ENCODE measurements around the gene MESD.

DNA sequence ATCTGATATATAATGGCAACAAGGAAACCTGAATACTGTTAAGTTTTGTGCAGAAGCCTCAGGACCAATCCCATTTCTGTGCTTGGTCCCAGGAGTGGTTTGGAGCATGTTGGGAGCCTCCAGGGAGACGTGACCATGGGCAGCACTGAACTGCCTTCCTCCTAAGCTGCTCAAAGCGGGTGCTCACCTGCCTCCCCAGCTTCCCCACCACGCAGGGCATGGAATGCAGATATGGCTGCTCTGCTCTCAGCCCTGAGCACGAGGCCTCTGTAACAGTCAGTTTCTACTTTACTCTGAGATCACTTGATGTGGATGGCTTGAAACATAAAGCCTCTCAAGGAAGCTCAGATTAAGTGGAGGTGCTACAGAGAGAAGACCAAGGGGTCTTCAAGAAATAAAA is 49.3 kb downstream of the MESD start:
- TF ChIP-seq POLR2A (IDR thresholded peaks at IDR 0.05) = no peak
- TF ChIP-seq, protein P1, sequence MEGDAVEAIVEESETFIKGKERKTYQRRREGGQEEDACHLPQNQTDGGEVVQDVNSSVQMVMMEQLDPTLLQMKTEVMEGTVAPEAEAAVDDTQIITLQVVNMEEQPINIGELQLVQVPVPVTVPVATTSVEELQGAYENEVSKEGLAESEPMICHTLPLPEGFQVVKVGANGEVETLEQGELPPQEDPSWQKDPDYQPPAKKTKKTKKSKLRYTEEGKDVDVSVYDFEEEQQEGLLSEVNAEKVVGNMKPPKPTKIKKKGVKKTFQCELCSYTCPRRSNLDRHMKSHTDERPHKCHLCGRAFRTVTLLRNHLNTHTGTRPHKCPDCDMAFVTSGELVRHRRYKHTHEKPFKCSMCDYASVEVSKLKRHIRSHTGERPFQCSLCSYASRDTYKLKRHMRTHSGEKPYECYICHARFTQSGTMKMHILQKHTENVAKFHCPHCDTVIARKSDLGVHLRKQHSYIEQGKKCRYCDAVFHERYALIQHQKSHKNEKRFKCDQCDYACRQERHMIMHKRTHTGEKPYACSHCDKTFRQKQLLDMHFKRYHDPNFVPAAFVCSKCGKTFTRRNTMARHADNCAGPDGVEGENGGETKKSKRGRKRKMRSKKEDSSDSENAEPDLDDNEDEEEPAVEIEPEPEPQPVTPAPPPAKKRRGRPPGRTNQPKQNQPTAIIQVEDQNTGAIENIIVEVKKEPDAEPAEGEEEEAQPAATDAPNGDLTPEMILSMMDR (IDR thresholded peaks at IDR 0.05 in 4 of 5, conservative IDR thresholded peaks at IDR 0.05 in 1 of 5) = no peak

Data from gastrocnemius medialis (tissue), 4 donors.